Endodermal cell (in vitro differentiated cells): Measurements from ENCODE around the gene SHC1. TPM values are rescaled to one million over a fixed set of nuclear protein-coding genes. Genes with fewer than 3 reads are reported as not detected.

Experiments
- DNase-seq: peaks from one replicate; pipeline ENCODE4 v3.0.0-alpha.2; 2017
- H3K27ac ChIP-seq: 2 replicates; pipeline ENCODE4 v1.5.1; 2013; ENCODE audit warnings: mild to moderate bottlenecking, low read depth, low read length, moderate library complexity
- H3K27me3 ChIP-seq: 2 replicates; pipeline ENCODE4 v1.6.1; 2013; ENCODE audit warnings: mild to moderate bottlenecking, low read length, moderate library complexity; ENCODE audit not compliant: insufficient read depth, control insufficient read depth, poor library complexity, severe bottlenecking
- H3K36me3 ChIP-seq: 2 replicates; pipeline ENCODE4 v1.7.0; 2013; ENCODE audit warnings: mild to moderate bottlenecking, low read length, moderate library complexity; ENCODE audit not compliant: control insufficient read depth, insufficient read depth
- H3K4me1 ChIP-seq: one replicate; pipeline ENCODE4 v1.7.0; 2013; ENCODE audit warnings: low read length; ENCODE audit not compliant: control insufficient read depth, insufficient read depth
- H3K4me3 ChIP-seq: 2 replicates; pipeline ENCODE4 v1.5.1; 2013; ENCODE audit warnings: mild to moderate bottlenecking, low read length, moderate library complexity
- H3K9ac ChIP-seq: 2 replicates; pipeline ENCODE4 v1.6.1; 2013; ENCODE audit warnings: mild to moderate bottlenecking, low read length, moderate library complexity; ENCODE audit not compliant: poor library complexity, severe bottlenecking; ENCODE audit errors: extremely low read depth
- H3K9me3 ChIP-seq: 2 replicates; pipeline ENCODE4 v1.6.1; 2013; ENCODE audit warnings: mild to moderate bottlenecking, low read length, moderate library complexity; ENCODE audit not compliant: control insufficient read depth
- H3K27ac Mint-ChIP-seq: 2 replicates; pipeline ENCODE4 v1.8.0; 2020; ENCODE audit warnings: mixed read lengths
- H3K27me3 Mint-ChIP-seq: 2 replicates; pipeline ENCODE4 v1.8.0; 2021; ENCODE audit warnings: mild to moderate bottlenecking, mixed read lengths; ENCODE audit not compliant: insufficient read depth
- H3K36me3 Mint-ChIP-seq: 2 replicates; pipeline ENCODE4 v1.8.0; 2020; ENCODE audit warnings: low read depth, mixed read lengths
- H3K4me1 Mint-ChIP-seq: 2 replicates; pipeline ENCODE4 v1.8.0; 2020; ENCODE audit warnings: mixed read lengths
- H3K4me3 Mint-ChIP-seq: 2 replicates; pipeline ENCODE4 v1.8.0; 2020; ENCODE audit warnings: mild to moderate bottlenecking, moderate library complexity, mixed read lengths
- H3K9me3 Mint-ChIP-seq: 2 replicates; pipeline ENCODE4 v1.8.0; 2020; ENCODE audit warnings: mild to moderate bottlenecking, mixed read lengths
- WGBS, 2 experiments: methylation state at CpG; one replicate each; pipeline versions ENCODE4 v1.1.5 to v1.1.7; 2013; ENCODE audit warnings: missing lambda C conversion rate in 2 of 2, mixed read lengths in 1 of 2; ENCODE audit not compliant: insufficient coverage in 1 of 2, insufficient read length in 1 of 2; 5-methylcytosine and 5-hydroxymethylcytosine counted together
- total RNA-seq, 2 donors: library from RNA; stranded (reverse); fragmentation: NEBNext Ultra II Directional in 1 of 2; extraction: Animal tissue kit (Norgen Biotek cat#: 25700) in 1 of 2; gene quantifications; 2 replicates in 1 of 2; 3 replicates in 1 of 2; pipeline ENCODE4 v1.2.1, GENCODE V29; 2021
- TF ChIP-seq, protein P1 (sequence below): fragments of 200-600 bp; sonication (generic); conservative IDR thresholded peaks from 2 replicates; pipeline ENCODE4 v1.5.0; 2021; ENCODE audit warnings: antibody characterized with exemption, mild to moderate bottlenecking

The SHC1 gene
- total RNA-seq, 2 donors from 2014 or later: 157 to 231 TPM

DNA sequence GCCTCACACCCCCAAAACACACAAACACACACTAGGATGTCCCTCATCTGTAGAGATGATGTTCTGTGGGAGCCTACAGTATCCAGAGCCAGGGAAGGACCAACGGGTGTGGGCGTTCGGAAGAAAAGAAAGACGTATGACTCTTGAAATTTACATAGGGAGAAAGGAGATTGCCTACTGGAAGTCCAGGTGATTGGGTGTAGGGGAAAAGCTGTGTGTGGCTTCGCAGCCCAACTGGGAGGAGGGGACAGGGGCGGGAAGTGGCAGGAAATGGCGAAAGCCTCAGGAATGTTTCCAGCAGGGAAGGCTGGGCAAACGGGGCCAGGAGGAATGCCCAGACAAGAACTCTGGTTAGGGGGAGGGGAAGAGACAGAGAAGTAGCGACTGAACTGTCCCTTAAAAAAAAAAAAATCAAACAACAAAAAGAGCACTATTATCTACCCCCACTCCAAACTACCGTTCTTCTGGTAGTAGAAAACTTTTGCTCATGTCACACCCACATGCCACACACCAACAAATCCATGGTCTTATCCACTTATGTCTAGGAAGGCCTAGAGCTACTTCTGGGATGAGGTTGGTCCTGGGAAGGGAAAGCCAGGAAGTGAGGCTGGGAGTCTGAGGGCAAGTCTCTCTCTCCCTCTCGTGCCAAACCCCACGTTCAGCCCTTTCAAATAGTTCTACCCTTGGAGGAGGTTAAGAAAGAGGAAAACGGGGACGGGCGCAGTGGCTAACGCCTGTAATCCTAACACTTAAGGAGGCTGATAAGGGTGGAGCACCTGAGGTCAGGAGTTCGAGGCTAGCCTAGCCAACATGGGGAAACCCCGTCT, 2.2 kb upstream of the SHC1 start:
- peaks cover 14% of the 10 kb centered on the region for H3K36me3 ChIP-seq
- H3K4me3 ChIP-seq: peak overlapping the region; percentile 99
- H3K27ac ChIP-seq: peak overlapping the region; percentile 97
- TF ChIP-seq, protein P1, sequence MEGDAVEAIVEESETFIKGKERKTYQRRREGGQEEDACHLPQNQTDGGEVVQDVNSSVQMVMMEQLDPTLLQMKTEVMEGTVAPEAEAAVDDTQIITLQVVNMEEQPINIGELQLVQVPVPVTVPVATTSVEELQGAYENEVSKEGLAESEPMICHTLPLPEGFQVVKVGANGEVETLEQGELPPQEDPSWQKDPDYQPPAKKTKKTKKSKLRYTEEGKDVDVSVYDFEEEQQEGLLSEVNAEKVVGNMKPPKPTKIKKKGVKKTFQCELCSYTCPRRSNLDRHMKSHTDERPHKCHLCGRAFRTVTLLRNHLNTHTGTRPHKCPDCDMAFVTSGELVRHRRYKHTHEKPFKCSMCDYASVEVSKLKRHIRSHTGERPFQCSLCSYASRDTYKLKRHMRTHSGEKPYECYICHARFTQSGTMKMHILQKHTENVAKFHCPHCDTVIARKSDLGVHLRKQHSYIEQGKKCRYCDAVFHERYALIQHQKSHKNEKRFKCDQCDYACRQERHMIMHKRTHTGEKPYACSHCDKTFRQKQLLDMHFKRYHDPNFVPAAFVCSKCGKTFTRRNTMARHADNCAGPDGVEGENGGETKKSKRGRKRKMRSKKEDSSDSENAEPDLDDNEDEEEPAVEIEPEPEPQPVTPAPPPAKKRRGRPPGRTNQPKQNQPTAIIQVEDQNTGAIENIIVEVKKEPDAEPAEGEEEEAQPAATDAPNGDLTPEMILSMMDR: no peak
- peaks cover 39% of the 10 kb centered on the region for H3K4me1 Mint-ChIP-seq
- peaks cover 6% of the 10 kb centered on the region for H3K4me1 ChIP-seq
- no peaks in the 10 kb centered on the region for H3K9me3 ChIP-seq
- H3K9ac ChIP-seq: peak overlapping the region; percentile 96
- DNase-seq: peak; percentile 98
- H3K27me3 ChIP-seq: no peaks in the 10 kb centered on the region
- H3K27ac Mint-ChIP-seq: no peak overlapping the region
- no peaks in the 10 kb centered on the region for H3K27me3 Mint-ChIP-seq
- H3K9me3 Mint-ChIP-seq: no peaks in the 10 kb centered on the region
- H3K4me3 Mint-ChIP-seq: no peak overlapping the region
- H3K36me3 Mint-ChIP-seq: peaks cover 14% of the 10 kb centered on the region
- 5 to 7% methylated on average over 9 to 17 of the region's 18 CpGs for WGBS, 2 experiments

DNA sequence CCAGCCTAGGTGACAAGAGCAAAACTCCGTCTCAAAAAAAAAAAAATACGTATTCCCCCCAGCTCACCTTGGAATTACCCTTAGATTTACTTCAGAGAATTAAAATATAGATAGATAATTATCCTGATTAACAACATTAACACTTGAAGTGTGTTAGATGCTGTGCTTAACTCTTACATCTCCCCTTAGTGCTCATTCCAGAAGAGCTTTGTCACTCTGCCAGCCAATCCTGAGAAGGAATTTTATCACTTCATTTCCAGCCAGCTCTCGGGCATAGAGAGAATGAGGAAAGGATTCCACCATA, 1.6 kb upstream of the SHC1 start:
- peaks cover 15% of the 10 kb centered on the region for H3K36me3 ChIP-seq
- Mint-ChIP-seq H3K36me3 (peaks cover 19% of the 10 kb centered on the region), H3K27me3 (no peaks in the 10 kb centered on the region), H3K9me3 (no peaks in the 10 kb centered on the region), H3K4me3 (no peak overlapping the region), H3K4me1 (peaks cover 37% of the 10 kb centered on the region), H3K27ac (no peak overlapping the region)
- H3K4me1 ChIP-seq: peaks cover 3% of the 10 kb centered on the region
- WGBS, 2 experiments: 25% methylated on average over 1 of the region's 3 CpGs; no CpG with 5 or more reads in 1 of the 2 experiments
- H3K9me3 ChIP-seq: no peaks in the 10 kb centered on the region
- H3K27me3 ChIP-seq: no peaks in the 10 kb centered on the region
- H3K4me3 ChIP-seq: peak overlapping the region; percentile 99
- peak overlapping the region; percentile 96 for H3K9ac ChIP-seq
- TF ChIP-seq, protein P1: no peak
- peak overlapping the region; percentile 97 for H3K27ac ChIP-seq
- DNase-seq: no peak

DNA sequence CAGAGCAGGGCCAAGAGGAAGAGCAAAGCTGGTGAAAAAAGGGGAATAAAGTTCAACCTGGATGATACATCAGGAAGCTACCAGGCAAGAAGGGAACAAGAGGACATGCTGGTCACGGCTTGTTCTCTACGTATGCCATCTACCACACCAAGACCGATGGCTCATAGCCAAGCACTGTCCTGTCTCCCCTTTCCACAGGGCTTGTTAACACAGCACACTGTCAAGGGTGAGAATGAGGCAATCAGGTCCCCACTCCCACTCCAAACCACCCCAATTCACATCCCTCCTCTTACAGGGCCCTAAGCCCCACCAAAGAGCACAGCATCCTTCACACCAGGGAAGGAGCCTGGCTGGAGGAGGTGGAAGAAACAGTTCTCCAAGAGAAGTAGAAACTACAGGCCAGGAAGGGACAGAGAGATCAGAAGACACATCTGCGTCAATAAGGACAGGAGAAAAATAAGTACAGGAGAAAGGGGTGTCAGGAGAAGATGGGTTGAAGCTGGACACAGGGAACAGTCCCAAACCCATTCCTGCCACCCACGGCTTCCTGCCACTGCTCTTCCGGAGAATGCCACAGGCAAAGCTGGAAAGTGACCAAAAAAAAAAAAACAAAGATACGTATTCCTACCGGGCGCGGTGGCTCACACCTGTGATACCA, 923 bp upstream of the SHC1 start:
- Mint-ChIP-seq H3K9me3 (no peaks in the 10 kb centered on the region), H3K27ac (peak overlapping the region; percentile 99), H3K4me3 (no peak overlapping the region), H3K27me3 (no peaks in the 10 kb centered on the region), H3K4me1 (peaks cover 37% of the 10 kb centered on the region), H3K36me3 (peaks cover 26% of the 10 kb centered on the region)
- H3K36me3 ChIP-seq: peaks cover 22% of the 10 kb centered on the region
- 70 to 75% methylated on average over 8 to 10 of the region's 10 CpGs for WGBS, 2 experiments
- no peaks in the 10 kb centered on the region for H3K27me3 ChIP-seq
- H3K4me3 ChIP-seq: peak overlapping the region; percentile 91
- peaks cover 3% of the 10 kb centered on the region for H3K4me1 ChIP-seq
- H3K27ac ChIP-seq: peak overlapping the region; percentile 89
- TF ChIP-seq, protein P1: no peak
- peak overlapping the region; percentile 96 for H3K9ac ChIP-seq
- no peaks in the 10 kb centered on the region for H3K9me3 ChIP-seq
- no peak for DNase-seq
